ENCODE data around the gene GALNT10. TPM values are rescaled to one million over a fixed set of nuclear protein-coding genes. Genes with fewer than 3 reads are reported as not detected.

Gene GALNT10
- polyA plus RNA-seq, 4 donors = 24.9 to 29.2 (median 25.9) TPM

DNA sequence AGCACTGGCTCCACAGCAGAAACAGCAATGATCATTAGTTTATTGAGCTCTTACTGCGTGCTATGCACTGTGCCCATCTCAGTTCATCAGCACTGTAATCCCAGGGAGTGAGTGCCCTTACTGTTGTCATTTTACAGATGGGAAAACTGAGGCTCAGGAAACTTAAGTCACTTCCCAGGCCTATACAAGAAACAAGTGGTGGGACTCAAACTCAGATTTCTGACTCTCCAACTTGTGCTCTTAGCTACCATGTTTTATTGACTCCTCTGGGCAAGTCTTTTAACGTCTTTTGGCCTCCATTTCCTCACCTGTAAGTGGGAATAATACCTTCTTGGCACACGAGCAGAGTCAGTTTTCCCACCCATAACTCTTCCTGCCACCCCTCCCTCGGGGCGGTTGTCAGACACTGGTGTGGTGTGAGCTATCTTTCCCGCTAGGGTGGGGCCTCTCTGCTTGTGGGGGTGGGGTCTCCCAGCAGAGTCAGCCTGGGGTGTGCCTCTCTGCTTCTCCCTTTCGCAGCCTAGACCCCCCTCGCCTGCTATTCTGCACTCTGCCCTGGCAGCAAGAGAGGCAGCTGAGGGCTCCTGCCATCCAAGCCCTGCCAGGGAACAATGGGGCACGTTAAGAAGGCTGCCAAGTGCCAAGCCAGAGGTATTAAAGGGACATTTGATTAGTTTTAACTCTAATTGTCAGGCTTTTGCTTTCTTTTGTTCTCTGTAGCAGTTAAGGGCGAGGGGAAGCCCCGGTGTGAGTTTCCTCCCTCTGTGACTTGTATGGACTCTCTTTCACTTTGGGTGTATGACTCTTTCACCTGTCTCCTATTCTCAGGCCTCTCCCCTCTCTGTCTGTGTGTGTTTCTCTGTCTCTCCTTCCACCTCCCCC lies 12.1 kb downstream of the GALNT10 start:
- DNase-seq (ENCODE audit: low read depth in 4 of 4, low spot score in 2 of 4) = no peak

DNA sequence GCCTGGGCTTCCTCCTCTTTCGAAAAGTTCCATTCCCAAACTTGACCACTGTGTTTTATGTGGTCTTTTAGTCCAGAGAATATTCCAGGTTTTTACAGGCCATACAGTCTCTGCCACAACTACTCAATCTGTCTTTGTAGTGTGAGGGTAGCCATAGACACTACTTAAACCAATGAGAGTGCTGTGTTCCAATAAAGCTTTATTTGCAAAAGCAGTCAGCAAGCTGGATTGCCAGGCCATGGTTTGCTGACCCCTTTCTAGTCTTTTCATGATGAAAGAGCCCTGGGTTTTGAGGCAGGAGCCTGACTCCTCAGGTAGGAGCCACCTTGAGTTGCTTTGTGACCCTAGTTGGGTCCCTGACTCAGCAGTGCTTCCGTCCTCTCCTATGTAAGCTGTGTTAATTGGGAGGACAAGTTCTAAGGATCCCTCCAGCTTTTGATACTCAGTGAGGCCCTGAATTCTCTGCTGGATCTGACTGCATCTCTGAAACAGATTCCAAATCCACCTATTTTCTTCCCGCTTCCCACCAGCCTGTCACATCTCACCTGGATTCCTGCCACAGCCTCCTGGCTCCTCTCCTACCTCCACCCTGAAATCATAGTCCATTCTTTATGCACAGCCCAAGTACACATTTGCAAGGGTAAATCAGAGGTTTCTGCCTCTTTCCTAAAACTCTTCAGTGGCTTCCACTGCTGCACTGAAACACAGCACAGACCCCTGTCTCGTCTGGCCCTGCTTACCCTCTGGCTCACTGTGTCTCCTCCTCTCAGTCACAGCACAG lies 13.5 kb downstream of the GALNT10 start:
- no peak for DNase-seq (ENCODE audit: low read depth in 4 of 4, low spot score in 2 of 4)

DNA sequence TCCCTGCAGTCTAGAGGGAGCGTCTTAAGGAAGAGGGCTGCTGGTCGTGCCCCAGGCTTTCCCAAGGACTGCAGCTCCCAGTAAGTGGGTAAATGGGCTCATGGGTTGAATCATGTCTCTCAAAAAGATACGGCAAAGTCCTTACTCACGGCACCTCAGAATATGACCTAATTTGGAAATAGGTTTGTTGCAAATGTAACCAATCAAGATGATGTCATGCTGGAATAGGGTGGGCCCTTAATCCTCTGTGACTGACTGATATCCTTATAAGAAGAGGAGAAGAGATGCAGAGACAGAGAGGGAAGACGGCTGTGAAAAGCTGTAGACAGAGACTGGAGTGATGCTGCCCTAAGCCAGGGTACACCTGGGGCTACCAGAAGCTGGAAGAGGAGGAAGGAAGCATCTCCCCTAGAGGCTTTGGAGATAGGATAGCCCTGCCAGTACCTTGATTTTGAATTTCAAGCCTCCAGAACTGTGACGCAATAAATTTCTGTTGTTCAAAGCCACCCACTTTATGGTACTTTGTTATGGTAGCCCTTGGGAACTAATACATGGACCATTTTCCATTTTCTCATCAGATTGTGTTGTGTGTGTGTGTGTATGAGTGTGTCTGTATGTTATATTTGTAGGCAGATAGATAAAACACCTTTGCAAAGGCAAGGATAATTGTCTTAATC lies 15.0 kb downstream of the GALNT10 start:
- no peak for DNase-seq (ENCODE audit: low read depth in 4 of 4, low spot score in 2 of 4)

DNA sequence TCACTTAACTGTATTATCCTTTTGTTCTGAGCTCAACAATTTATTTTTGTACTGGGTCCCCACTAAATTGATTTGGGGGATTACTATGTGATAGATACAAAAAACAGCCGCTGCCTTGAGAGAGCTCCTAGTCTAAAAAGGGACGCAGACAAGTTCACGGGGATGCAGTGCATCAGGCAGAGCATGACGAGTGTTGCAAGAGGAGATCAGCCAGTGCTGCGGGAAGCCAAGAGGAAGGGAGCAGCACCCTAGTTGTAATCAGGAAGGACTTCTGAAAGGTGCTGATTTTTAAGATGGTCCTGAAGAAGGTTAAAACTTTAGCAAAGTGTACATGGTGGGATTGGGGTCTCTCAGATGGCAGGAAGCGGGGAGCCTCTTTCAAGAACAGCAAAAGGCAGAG lies 15.8 kb downstream of the GALNT10 start:
- DNase-seq (ENCODE audit: low read depth in 4 of 4, low spot score in 2 of 4) = no peak

DNA sequence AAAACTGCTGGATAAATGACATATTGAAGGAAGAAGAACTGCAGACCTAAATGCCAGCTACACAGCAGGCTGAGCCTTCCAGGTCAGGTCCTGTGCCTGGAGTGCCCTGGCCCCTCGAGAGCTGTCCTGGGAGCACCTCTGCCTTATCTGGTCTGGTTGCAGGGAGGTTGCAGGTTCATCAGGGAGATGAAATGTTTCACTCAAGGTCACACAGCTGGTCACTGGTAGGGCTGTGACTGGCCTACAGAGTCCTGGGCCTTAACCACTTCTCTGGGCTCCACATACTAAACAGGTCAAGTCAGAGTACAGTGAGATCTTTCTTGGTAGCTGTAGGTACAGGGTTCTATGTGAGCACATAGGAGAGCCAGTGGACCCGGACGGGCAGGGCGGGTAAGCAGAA lies 16.7 kb downstream of the GALNT10 start:
- no peak for DNase-seq (ENCODE audit: low read depth in 4 of 4, low spot score in 2 of 4)

DNA sequence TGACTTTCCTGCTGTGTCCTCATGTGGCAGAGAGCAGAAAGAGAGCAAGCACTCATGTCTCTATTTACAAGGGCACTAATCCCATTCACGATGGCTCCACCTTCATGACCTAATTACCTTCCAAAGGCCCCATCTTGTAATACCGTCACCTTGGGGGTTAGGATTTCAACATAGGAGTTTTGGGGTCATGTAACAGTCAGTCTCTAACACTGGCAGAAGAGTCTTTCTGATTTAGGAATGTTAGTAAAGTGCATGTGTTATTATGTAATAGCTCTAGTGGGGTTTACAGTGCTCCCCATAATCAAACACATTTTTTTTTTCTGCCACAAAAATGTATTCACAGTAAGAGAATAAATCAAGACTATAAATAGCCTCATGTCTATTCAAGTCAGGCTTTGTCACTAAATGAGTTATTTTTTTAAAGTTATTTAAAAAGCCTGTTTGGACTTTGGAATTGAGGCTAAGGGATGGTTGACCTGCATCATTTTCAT lies 19.1 kb downstream of the GALNT10 start:
- no peak for DNase-seq (ENCODE audit: low read depth in 4 of 4, low spot score in 2 of 4)

DNA sequence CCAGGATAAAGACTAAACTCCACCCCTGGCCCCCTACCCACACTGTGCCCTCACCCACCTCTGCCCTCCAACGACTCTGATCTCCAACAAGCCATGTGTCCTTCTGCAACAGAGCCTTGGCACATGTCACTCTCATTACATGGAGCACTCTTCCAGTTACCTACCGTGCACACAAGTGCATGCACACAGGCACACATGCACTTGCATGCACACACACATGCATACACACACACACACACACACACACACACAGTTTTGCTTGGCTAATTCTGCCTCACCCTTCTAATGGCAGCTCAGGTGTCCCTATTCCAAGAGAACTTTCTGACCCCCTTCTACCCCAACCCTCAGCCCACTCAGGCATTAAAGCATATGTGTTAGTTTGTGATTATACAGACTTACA lies 19.6 kb downstream of the GALNT10 start:
- DNase-seq (ENCODE audit: low read depth in 4 of 4, low spot score in 2 of 4) = no peak

DNA sequence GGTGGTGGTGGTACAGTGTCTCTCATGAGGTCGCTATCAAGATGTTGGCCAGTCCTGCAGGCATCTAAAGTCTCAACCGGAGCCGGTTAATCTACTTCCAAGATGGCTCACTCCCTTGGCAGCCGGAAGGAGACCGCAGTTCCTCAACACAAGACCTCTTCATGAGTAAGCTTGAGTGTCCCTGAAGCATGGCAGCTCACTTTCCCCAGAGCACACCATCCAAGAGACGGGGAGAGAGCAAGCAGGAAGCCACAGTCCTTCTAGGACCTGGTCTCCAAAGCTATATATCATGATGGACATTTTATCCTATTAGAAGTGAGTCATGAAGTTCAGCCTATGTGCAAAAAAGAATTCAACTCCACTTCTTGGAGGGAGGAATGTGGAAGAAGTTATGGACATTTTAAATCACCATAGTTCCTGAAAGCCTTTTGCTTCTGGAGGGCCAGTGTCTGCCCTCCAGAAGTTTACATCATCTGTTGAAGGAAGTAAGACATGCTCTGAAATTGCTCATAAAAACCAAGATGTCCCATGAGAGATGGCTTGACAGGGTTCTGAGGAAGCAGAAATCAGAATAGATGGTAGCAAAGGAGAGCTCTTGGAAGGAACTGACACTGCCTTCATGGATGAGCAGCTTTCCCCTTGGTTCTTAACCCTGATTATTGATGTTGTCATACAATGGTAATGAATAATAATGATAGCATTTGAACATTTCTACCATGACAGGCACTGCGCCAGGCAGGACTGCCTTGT lies 21.3 kb downstream of the GALNT10 start:
- no peak for DNase-seq (ENCODE audit: low read depth in 4 of 4, low spot score in 2 of 4)

DNA sequence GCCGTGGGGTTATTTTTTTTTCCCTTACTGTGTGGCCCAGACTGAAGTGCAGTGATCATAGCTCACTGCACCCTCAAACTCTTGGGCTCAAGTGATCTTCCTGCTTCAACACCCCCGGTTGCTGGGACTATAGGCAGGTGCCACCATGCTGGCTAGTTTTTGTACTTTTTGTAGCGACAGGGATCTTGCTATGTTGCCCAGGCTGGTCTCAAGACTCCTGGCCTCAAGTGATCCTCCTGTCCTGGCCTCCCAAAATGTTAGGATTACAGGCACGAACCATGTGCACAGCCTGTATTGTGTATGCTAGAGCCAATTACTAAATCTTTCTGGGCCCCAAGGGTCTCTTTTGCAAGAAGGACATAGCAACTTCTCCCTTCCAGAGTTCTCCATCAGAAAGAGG lies 23.1 kb downstream of the GALNT10 start:
- no peak for DNase-seq (ENCODE audit: low read depth in 4 of 4, low spot score in 2 of 4)

DNA sequence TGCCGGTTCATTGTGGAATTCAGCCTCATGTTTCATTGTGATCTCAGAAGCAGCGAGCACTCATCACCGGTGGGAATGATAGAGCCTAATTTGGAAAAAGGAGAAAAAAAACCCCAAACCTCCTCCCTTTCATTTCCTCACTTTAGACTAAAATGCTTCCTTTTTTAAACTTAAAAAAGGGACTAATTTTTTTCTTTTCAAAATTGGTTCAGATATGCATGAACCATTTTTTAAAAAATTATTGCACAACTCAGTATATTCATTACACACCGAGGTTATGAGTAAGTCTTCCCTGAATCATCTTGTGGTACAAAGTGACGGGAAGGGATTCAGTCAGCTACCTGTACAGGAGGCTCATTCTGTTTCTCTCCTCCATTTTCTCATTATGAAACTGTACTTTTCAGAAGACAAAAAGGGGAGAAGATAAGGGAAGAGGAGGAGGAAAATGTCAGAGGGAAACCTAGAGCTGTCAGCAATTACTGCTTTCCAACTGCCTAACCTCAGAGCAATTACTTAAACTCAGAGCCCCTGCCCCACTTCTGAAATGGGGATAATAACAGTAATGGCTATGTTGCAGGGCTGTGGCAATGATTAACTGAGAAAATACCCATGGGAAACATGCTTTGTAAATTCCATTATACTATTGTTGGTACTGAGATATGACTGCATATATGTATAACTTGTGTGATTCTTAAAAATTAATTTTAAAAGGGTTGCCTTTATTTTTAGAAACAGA lies 24.0 kb downstream of the GALNT10 start:
- DNase-seq (ENCODE audit: low read depth in 4 of 4, low spot score in 2 of 4) = no peak

DNA sequence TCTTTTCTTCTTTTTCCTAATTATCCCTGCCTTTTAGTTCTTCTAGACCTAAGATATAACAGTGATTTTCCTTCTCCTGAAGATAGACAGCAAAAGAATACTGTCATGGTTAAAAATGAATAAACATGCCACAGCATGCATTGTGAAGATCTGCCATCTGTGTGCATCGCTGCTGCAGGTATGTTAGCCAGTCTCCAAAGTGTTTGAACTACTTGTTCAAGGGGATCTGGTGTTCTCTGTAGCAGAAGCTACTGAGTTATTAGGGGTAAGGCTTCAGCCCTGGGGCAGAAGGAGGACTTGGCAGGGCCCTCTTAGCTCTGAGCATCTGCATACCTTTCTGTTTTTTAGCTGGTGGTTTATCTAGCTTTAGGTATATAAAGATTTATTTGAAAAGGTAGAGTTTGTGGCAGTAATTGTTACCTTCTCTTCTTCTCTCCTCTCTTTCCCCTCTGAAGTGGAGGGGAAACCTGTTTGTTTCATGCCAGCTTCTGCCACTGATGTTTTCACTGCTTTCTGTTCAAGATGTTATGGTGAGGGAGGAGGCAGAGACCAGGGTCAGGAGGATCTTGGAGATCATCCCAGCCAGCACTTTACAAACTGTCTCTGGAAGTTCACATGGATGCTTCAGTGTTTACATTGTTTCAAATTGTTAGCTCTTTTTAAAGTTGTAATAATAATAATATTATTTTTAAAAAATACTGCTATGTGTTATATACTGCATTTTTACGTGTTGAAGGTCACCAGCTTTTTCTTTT lies 25.2 kb downstream of the GALNT10 start:
- DNase-seq (ENCODE audit: low read depth in 4 of 4, low spot score in 2 of 4) = no peak

DNA sequence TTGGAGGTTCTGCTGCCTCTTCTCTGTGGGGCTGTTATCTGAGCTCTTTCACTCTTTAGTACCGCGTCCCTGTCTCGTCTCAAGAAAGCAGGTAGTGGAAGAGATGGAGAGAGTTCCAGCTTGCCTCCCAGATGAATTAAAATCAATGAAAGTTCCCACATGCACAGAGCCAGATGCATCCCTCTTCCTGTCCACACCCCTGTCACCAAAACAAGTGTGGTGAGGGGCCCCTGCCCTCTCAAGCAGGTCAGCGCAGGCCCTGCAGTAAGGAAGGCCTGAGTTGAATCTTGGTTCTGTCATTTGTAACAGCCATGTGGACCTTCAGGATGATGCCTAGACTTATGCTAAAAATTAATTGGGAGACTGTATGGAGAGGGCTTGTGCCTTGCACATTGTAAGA lies 26.9 kb downstream of the GALNT10 start:
- DNase-seq (ENCODE audit: low read depth in 4 of 4, low spot score in 2 of 4) = no peak

DNA sequence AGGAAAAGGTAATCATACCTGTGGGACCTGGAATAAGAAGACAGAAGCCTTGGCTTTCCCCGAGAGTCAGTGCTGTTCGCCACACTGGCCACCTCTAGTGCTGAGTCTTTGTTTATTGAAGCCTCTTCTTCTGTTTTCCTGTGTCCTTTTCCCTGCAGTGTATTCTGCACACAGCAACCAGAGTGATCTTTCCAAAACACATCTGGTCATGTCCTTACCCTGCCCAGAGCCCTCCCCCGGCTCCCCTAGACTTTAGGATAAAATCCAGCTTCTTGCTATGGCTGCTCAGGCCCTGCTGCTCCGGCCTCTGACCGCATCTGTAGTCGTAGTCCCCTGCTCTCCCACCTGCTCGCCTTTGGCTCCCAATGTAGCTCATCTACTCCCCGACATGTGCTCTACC lies 28.3 kb downstream of the GALNT10 start:
- no peak for DNase-seq (ENCODE audit: low read depth in 4 of 4, low spot score in 2 of 4)

DNA sequence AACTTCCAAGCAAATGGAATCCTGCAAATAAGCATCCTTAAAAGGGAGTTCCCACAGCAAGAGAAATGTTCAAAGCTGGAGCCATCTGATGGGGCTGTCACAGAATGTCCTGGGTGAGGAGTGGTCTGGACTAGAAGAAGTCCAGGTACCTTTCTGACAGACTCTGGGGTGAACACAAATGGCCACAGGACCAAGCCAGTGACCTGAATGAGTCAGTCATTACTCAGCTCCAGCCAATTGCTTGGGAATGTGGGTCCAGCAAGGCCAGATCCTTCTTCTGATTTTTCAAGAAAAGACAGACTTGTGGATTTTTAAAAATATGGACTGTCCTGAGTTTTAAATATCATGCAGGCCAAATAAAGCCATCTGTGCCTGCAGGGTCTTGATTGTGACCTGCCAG lies 30.1 kb downstream of the GALNT10 start:
- DNase-seq (ENCODE audit: low read depth in 4 of 4, low spot score in 2 of 4) = no peak

DNA sequence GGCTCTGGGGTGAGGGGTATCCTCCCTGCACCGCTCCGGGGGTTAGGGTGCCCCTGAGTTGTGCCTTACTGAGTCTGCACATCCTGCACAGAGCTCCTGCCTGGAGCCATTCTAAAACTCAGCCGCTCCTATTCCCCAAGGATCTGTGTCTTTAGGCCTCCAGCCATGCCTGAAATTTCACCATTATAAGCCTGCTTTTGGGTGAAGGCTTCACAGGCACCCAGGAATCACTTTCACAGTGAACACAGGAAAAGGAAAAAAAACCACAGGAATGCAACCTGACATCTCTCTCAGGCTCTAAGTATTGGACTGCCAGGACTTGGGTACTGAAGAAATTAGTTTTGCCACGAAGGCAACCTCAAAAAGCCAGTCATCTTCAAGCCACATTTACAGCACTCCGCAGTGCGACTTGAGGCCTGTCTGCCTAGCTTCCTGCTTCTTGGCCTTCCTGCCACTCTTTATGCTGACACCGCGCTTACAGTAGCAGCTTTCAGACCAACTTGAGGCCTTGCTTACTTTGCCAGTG lies 30.9 kb downstream of the GALNT10 start:
- no peak for DNase-seq (ENCODE audit: low read depth in 4 of 4, low spot score in 2 of 4)

DNA sequence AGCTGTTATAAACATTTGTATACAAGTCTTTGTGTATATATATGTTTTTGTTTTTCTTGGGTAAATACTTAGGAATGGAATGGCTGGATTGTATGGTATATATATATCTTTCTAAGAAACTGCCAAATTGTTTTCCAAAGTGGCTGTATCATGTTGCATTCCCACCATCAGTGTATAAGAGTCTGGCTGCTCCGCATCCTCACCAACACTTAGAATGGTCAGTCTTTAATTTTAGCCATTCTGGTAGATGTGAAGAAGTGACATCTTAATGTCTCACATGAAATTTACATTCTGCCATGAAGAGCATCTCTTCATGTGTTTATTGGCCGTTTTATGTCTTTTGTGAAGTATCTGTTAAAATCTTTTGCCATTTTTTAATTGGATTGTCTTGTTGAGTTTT lies 31.9 kb downstream of the GALNT10 start:
- no peak for DNase-seq (ENCODE audit: low read depth in 4 of 4, low spot score in 2 of 4)

DNA sequence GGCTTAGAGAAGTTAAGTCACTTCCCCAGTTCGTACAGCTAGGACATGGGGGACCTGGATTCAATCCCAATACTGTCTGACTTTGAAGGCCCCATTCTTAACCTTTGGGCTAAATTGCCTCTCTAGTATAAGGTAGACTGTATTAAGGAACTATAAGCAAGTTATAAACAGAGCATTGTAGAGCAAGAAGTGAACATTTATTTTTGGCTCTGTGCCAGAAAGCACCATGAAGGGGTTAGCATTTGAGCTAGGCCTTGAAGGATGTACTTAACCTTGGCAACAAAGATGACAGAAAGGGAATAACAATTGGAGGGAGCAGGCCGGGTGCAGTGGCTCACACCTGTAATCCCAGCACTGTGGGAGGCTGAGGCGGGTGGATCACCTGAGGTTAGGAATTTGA lies 32.8 kb downstream of the GALNT10 start:
- DNase-seq (ENCODE audit: low read depth in 4 of 4, low spot score in 2 of 4) = no peak

DNA sequence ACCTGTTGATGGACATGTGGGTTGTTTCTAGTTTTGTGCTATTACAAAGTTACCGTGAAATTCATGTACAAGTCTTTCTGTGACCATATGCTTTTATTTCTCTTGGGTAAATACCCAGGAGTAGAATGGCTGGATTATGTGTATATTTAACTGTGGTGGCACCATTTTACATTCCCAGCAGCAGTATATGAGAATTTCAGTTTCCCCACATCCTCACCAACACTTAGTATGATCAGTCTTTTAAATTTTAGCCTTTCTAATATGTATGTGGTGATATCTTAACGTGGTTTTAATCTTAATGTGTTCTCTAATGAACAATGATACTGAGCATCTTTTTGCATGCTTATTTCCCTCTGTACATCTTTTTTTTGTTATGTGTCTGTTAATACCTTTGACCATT lies 36.6 kb downstream of the GALNT10 start:
- DNase-seq (ENCODE audit: low read depth in 4 of 4, low spot score in 2 of 4) = no peak

DNA sequence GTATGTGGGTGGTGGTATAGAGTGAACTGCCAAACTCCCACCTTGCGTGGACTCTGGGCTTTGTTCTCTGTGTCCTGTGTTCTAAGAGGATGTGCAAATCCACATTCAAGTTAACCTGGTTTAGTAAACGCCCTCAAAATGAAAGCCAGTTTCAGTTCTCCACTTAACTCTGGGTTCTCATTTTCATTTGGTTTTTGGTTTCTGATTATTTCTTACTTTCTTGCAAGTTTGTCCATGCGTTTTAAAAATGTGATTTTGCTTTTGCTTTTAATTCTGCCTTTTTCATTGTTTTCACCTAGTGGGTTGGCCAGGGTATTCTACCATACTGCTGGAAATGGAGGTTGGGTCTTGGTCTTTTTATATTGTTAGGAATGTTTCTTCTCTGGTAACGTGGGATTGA lies 38.2 kb downstream of the GALNT10 start:
- DNase-seq (ENCODE audit: low read depth in 4 of 4, low spot score in 2 of 4) = no peak

Data from left renal cortex interstitium (tissue), 4 donors.